Measurements from ENCODE around the gene ATOSA.

The ATOSA gene

GRCh38 chr15:52679232-52680040 is at the start of gene ATOSA:
ATOSA (minus strand) TSS chr15:52679388; CDS start chr15:52678021, 1,367 bp downstream.
- DNase-seq (ENCODE audit: low read depth): peak; percentile 83

DNA sequence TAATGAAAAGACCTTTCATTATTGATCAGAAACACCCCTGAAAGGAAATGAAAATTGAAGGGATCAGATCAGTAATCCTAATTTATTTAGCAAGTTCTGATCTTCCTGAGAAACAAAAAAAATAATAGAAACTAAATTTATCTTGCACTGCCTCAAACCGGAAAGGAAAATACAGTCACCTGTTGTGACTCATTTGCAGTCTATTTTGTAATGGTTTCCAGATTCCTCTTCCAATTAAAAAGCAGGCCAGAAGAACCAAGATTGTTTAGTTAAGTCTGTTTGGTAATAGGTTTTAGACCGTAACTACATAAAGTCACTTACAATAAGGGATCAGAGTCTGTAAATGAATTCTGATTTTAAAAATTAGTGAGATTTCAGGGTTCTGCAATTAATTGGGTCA is 49.7 kb upstream of the ATOSA start:
- DNase-seq (ENCODE audit: low read depth): no peak

- DNase-seq (ENCODE audit: low read depth): no peak
These were observed 48.6 kb upstream of the ATOSA start for GRCh38 chr15:52727815-52728214.

DNA sequence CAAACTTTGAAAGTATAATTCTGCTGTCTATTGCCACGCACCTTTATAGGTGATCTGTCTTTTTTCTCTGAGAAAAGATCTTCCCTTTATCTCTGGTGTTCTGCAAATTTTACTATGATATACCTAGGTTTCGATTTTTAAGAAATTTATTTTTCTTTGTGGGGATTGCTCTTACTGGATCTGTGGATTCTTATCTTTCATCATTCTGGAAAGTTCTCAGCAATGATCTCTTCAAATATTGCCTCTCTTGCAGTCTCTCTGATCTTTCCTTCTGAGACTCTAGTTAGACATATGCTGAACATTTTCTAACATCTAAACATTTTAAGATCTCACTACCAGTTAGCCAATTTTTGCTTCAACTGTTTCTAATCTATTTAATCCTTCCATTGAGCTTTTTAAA is 47.0 kb upstream of the ATOSA start:
- no peak for DNase-seq (ENCODE audit: low read depth)

DNA sequence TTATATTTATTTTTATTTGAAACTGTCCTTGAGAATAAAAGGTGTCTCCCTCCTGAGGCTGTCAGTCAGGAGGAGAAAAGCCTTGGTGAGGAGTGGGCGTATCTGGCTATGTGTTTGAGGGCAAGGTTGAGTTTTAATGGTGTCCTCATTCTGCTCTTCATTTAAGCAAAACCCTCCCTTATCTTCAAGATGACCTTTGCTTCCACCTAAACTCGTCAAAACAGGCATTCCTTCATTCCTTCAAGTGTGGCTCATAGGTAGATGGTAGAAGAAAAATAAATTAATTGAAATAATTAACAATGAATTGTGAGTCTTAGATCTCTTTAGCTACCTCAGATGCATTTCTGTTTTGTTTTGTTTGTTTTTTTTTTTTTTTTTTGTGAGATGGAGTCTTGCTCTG is 39.4 kb upstream of the ATOSA start:
- DNase-seq (ENCODE audit: low read depth): no peak

DNA sequence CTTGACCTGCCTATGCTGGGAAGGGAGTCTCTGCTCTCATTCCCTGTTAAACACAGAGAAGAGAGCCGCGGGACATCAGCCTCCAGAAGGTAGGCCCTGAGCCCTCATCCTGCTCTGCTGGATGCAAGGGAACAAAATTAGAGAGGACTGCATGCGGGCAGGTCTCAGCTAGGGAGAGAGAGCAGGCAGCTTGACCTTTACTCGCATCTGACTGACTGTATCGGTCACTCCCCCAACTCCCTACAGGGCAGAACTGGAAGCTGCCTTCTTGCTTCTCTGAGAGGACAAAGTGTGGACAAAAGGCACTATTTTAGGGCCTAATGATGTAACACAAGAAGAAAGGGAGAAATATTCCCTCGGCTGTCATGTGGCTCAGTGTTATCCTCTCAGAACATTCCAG is 38.7 kb upstream of the ATOSA start:
- DNase-seq (ENCODE audit: low read depth): no peak

- no peak for DNase-seq (ENCODE audit: low read depth)
These were observed 38.3 kb upstream of the ATOSA start for GRCh38 chr15:52717481-52717880.

DNA sequence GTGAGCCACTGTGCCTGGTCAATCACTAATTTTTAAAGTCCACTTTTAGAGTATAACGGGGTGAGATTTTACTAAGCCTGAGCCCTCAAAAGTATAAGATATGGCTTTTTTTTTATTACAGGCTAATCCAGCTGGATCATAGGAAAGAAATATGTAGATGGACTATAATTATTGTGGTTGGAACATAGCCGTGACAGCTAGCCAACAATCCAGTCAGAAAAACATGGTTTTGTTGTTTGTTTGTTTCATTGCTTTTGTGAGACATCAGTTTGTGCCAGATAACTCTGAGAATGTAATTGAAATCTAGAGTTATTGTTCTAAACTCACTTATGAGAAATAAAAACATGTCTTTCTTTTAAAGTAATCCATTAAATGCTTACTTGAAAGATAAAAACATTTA is 37.3 kb upstream of the ATOSA start:
- DNase-seq (ENCODE audit: low read depth): no peak

DNA sequence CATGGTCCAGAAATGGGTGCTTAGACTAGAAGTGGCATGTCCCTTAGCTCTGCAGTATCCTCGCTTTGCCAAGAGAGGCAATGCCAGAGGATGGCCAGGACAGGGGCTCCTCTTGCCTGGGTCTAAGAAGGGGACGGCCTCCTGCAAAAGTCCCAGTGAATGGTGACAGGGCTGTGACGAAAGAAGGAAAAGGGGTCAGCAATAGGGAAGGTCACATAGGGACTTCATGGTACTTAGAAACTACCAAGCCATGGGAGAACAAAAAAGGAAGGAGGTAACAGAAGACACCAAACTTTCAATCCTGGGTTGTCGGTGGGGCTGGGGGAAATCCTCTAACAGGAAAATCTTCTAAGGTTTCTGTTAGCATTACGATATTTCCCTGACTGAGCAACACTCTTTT is 36.2 kb upstream of the ATOSA start:
- no peak for DNase-seq (ENCODE audit: low read depth)

- no peak for DNase-seq (ENCODE audit: low read depth)
These were observed 35.8 kb upstream of the ATOSA start for GRCh38 chr15:52714968-52715367.

- DNase-seq (ENCODE audit: low read depth): no peak
These were observed 31.7 kb upstream of the ATOSA start for GRCh38 chr15:52710708-52711389.

- no peak for DNase-seq (ENCODE audit: low read depth)
These were observed 31.0 kb upstream of the ATOSA start for GRCh38 chr15:52710050-52710707.

DNA sequence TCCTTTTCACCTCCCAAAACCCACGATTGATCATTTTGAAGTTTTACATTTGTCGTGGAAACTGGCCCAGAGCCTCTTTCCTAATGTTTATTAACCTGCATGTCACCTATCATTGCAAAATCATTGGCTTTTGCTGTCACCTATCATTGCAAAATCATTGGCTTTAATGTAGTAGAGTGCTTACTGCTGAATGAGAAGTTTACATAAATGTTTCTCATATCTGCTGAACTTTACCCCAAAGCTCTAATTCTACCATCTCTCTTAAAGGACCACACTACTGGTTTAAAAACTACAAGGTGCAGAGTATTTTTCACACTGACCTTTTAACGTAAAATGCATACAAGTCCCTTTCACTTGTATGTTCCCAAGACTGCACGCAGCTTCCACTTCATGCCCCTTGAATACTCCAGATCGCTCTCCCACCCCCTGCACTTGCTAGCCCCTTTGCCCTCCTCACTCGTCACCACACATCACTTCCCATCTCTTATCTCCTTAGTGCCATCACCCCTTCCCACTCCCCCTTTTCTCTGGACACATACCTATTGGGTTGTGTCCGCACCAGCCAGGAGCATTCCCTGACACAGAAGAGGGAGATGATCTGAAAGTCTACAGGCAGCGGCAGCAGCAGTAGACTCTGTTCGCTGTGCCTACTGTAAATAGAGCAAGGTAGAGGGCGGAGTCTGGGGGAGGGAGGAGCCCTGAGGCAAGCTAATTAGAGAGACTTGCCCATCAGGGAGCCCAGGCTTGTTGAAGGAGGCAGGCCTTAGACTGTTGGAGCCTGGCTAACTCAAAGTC is 30.2 kb upstream of the ATOSA start:
- DNase-seq (ENCODE audit: low read depth): no peak

GRCh38 chr15:52706091-52706490 is 26.9 kb upstream of the ATOSA start:
- no peak for DNase-seq (ENCODE audit: low read depth)

DNA sequence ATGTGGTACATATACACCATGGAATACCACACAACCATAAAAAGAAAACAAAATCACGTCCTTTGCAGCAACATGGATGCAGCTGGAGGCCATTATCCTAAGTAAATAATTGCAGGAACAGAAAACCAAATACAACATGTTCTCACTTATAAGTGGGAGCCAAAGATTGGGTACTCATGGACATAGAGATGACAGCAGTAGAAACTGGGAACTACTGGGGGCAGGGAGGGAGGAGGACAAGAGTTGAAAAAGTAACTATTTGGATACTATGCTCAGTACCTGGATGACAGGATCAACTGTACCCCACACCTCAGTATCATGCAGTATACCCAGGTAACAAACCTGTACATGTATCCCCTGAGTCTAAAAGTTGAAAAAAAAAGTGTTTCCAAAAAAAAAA is 23.2 kb upstream of the ATOSA start:
- no peak for DNase-seq (ENCODE audit: low read depth)

GRCh38 chr15:52699457-52699856 is 20.3 kb upstream of the ATOSA start:
- no peak for DNase-seq (ENCODE audit: low read depth)

DNA sequence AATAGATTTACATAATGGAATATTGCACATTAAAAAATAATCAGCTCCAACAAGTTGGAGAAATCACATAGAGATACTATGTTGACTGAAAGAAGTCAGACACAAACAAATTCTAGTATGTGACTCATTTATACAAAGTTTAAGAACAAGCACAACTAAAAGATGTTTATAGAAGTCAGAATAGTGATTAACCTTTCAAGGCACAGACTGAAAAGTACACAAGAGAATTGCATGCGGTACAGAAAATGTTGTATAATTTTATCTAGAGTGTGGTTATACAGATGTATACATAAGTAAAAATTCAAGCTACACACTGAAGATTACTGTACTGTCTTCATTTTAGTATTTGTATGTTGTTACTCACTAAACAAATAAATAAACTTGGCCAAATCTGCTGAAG is 19.3 kb upstream of the ATOSA start:
- no peak for DNase-seq (ENCODE audit: low read depth)

GRCh38 chr15:52697051-52697450 is 17.9 kb upstream of the ATOSA start:
- no peak for DNase-seq (ENCODE audit: low read depth)

DNA sequence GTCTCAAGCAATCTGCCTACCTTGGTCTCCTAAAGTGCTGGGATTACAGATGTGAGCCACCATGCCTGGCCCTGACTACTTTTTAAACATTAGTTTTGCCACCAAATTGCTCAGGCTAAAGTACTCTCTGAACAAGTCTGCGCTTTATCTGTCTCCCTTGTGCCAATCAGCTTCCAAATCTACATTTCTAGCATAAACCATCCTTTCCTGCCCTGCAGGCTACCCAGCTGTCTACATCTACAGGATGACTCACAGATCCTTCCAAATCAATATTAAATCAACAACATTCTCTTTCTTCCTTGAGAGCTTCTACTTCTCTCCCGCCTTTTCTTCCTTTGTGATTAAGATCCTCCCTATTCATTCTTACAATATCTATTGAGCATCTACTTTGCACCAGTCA is 16.0 kb upstream of the ATOSA start:
- no peak for DNase-seq (ENCODE audit: low read depth)

DNA sequence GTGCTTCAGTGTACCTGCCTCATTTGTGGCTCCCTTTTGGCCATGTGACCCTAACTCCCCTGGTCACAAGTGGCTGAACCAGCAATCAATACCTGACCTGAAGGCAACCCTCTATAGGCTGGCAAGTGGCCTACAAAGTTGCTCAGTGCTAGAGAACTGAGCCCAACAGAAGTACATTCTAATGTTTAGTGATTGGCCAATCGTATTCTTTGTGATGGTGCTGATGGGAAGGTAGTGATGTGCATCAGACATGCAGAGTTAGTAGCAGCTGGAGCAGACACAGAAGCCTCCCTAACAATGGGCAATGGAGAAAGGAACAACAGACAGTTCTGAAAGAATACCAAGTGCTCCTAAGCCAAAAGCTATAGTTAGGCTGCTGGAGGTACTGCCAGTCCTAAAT is 10.4 kb upstream of the ATOSA start:
- DNase-seq (ENCODE audit: low read depth): no peak

DNA sequence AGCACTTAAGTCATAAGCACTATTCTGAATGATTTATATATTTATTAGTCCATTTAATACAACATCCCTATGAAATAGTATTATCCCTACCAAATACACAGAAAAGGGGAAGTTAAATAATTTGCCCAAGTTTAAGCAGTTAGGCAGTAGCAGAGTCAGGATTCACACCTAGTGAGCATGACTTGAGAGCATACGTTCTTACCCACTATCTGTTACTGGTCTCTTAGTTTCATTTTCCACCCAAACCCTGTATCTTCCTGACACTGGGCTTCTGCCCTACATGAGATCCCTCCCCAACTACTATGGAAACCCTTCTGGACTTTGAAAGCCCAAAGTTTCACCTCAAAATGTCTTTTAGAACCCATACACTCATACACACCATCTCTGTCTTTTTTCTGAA is 4.4 kb upstream of the ATOSA start:
- DNase-seq (ENCODE audit: low read depth): no peak

GRCh38 chr15:52682781-52683180 is 3.6 kb upstream of the ATOSA start:
- no peak for DNase-seq (ENCODE audit: low read depth)
